ENCODE measurements around the gene ZNF831.

ZNF831 gene

DNA sequence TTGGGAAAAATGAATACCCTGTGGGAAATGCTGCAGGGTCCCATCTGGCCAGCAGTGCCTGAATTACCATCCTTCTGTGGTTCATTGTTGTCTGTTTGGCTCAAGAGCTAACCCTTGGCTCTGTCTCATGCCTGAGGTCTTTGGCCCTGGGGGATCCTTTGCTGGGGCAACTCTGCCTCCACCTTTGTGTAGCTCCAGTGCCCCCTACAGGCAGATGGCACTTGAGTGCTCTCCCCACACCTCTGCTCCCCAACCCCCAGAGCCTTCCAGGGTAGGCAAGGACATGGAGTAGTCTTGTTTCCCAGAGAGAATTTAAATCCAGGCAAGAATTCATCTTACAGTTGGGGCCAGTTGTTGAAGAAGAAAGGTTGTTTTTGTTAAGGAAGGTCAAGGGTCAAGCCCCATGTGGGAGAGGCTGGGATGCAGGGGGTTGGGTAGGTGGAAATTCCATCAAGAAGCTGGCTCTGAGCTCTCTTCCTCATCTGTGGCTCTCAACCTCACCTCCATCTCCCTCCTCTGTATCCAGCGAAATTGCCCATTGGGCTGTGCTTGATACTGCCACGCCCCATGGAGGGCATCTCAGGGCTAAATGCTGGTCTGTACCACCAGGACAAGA is 44.2 kb downstream of the ZNF831 start:
- DNase-seq (ENCODE audit: low read depth in 2 of 3, low spot score in 1 of 3), result peak; percentile 58 to 81 (median 76)

DNA sequence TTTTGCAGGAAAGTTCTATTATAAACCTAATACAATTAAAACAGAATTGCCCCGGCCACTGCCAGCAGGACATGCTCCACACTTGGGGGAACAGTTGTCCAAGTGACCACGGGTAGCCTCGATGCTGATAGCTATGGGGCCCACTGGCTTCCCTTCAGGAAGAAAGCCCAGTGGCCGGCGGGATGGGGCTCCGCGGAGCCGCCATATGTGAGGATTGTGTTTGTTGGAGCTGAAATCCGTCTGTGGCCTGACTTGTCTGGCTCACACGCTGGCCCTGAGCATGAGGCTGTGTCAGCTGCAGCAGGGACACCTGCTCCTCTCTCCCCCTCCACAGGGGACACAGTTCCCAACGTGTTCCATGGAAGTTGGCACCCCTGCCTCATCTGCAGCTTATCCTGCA is 46.6 kb downstream of the ZNF831 start:
- no peak for DNase-seq (ENCODE audit: low read depth in 2 of 3, low spot score in 1 of 3)

DNA sequence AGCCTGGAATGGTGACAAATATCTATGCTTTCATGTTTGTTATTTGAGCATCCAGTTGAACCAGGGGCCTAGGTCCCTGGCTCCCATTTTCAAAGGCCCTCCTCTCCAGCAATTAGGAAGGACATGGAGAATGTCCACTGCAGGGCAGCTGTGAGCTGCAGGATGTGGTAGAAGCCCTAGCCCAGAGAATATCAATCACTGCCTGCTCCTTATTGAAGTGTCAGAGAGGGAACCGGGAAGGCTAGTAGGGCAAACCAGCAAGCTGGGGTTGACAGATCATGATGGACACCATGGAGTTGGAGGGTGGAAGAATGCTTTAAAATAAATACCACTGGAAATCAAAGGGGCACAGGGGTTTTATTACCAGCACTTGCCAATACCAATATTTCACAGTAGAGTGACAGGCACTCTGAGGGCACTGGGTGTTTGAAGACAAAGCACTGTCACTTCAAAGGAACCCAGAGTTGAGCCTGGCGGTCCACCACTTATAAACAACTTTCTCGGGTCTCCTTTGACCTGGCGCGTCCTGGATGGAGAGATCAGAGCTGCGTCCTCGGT is 47.7 kb downstream of the ZNF831 start:
- no peak for DNase-seq (ENCODE audit: low read depth in 2 of 3, low spot score in 1 of 3)

DNA sequence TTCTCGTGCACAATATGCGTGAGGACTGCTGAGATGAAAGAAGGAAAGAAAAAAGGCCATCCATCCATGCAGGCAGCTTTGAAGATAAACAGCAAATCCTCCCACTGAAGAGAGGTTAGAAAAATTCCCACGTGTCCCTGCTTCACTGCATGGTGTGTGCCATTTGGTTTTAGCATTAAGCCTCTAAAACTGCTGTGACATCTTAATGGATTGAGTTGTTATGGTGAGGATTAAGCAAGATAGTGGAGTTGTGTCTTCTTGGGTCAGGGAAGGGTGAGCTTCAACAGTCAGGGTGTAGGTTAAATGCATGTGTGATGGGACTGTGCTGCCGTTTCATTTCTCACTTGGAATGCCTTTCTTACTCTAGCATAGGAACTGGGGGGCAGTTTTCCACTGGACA is 50.5 kb downstream of the ZNF831 start:
- no peak for DNase-seq (ENCODE audit: low read depth in 2 of 3, low spot score in 1 of 3)

DNA sequence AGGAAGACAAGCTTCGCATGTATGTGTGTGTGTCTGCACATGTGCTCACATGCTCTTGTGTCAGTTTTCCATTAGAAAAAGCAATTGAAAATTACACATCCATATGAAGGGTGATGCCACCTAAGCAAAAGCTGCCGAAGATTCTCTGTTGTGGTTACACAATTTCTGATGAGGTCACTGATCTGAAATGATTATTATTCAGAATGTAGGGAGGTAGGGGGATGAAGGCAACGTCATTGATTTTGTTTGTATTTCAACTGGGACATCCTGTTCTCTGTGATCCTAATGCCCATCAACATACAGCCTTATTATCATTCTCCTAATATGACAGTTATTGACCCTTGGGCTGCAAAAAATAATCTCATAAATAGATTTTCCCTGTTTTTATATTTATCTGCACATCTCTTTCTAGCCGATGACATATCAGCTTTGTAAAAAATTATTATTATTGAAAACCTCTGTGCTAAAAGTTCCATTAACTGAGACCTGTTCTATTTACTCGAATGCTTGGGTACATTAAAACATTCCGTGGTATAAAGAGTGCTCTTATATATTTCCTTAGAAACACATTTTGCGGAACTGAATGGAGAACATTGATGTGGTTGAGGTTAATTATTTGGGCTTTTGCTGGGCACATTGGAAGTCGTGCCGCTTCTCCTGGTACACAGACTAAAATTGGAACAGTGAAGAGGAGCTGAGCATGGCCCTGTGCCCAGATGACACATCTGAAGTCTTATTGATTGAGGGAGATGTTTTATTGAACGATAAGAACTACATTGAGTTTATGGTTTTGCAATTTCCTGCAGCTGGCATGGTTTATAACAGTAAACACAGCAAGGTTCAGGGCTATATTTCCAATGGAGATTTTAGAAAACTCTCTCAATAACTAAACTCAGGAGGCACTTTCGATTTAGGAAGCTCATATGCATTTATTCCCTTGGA is 51.3 kb downstream of the ZNF831 start:
- no peak for DNase-seq (ENCODE audit: low read depth in 2 of 3, low spot score in 1 of 3)

DNA sequence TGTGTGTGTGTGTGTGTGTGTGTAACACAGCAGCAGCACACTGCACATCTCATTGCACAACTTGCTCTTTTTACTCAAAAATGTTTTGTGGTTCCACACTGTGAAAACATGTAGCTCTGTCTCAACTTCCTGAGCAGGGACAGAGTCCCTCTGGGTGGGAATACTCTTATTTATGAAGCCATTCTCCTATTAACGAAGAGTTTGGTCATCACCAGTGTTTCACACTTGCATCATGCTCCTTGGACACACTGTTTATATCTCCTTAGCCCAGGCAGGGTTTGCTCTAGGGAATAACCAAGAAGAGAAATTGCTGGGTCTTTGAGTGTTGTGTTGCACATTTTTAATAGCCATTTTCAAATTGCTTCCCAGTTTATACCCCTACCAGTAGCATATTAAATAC is 53.6 kb downstream of the ZNF831 start:
- DNase-seq (ENCODE audit: low read depth in 2 of 3, low spot score in 1 of 3), result no peak

DNA sequence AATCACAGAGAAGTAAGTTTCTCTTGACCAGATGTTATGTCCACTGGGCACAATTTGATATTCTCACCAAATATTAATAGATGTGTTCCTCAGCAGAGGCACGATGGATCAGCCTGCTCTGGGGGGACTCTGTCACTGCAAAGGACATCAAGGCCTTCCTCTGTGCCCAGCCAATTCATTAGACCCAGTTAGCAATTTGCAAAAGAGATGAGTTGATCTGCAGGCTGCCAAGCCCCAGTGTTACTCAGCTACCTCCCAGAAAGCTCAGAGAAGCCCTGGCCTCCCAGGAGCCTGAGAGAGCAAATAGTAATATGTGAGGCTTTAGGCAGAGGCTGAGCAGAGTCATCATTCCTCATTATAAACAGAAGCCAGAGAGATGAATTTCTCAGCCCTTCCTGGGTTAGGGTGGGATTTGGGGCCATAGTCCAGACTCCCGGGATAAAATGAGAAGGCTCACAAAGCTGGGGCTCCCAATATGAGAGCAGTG is 54.2 kb downstream of the ZNF831 start:
- DNase-seq (ENCODE audit: low read depth in 2 of 3, low spot score in 1 of 3), result no peak

DNA sequence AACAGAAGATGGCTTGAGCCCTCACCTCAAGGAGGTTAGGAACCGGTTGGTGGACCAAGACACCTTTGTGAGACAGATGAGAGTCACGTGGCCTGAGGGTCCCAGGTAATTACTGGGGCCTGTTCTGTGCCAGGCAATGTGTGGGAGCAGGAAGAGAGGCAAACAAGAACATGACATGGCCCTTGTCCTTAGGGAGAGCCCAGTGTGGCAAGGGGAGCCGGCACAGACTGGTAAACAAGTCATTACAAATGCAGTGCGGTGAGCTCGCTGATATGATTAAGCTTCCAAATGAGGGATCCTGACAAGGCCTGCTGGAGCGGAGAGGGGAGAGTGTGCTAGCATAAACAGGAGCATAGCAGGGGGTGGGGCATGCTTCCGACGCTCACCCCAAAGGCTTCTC is 55.6 kb downstream of the ZNF831 start:
- DNase-seq (ENCODE audit: low read depth in 2 of 3, low spot score in 1 of 3), result no peak

DNA sequence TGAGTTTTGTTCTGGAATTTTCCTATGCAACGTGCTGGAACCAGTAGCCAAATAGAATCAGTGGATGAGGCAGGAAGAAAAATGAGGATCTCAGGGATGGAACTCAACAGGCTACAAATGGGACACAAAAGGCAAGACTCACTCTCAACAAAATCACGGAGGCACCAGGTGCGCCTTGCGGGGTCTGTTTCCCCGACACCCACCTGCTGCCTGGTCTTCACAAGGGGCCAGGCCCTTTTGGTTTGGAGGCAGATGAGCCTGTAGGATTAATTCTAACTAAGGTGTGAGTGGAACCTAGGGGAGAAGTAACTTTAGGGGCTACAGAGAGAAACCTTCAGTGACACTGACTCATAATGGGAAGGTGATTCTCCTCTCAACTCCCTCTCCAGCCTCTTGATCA is 56.5 kb downstream of the ZNF831 start:
- DNase-seq (ENCODE audit: low read depth in 2 of 3, low spot score in 1 of 3), result no peak

DNA sequence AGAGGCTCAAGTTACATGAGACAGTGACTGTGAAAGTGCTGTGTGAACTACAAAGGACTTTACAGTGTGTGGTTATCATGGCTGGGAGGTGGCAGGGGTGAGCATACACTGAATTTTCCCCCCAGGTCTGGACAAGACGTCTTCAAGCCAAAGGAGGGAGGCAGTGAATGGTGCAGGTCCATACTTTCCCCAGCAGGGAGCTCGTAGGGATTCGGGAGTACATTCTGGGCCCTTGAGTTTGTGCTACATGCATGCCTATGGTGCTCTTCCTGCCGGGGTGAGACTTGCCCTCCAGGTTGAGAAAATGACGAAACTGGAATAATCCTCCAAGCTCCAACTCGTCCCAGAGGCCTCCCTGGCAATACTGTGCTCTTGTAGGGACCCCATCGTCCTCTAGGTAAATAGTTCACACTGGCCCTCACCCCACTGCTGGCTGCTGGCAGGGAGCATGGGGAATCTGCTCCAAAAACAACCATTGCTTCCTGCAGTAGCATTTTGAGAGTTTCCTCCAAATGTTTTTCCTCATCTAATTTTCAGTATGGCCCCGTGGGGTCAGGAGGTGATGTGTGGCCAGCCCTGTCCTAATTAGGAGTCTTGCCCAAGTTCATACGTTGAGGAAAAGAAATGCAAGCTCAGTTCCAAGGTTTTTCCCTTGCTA is 57.6 kb downstream of the ZNF831 start:
- DNase-seq (ENCODE audit: low read depth in 2 of 3, low spot score in 1 of 3), result no peak

DNA sequence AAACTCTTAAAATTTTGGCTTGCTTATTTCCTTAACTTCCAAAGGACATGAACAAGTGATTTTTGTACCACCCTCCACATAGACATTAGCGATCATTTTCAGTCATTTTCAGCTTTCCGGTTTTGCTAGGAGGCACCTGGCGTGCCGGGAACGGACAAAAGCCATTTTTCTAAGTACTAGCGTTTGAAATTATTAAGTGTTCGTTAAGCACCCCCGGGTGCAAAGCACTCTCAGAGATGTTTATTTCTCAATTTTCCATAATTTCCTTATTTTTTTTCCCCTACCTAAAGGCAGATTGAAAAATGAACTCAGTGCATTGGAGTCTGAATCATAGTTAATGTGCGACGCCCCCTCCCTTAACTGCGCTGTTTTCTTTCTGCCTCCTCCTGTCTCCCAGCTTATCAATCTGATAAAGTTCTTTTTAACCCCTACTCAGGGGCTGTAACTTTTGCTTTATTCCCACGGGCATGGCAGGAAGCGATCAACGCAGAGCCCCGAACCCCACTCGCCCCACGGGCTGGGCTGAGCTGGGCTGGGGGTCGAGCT is 58.2 kb downstream of the ZNF831 start:
- no peak for DNase-seq (ENCODE audit: low read depth in 2 of 3, low spot score in 1 of 3)

DNA sequence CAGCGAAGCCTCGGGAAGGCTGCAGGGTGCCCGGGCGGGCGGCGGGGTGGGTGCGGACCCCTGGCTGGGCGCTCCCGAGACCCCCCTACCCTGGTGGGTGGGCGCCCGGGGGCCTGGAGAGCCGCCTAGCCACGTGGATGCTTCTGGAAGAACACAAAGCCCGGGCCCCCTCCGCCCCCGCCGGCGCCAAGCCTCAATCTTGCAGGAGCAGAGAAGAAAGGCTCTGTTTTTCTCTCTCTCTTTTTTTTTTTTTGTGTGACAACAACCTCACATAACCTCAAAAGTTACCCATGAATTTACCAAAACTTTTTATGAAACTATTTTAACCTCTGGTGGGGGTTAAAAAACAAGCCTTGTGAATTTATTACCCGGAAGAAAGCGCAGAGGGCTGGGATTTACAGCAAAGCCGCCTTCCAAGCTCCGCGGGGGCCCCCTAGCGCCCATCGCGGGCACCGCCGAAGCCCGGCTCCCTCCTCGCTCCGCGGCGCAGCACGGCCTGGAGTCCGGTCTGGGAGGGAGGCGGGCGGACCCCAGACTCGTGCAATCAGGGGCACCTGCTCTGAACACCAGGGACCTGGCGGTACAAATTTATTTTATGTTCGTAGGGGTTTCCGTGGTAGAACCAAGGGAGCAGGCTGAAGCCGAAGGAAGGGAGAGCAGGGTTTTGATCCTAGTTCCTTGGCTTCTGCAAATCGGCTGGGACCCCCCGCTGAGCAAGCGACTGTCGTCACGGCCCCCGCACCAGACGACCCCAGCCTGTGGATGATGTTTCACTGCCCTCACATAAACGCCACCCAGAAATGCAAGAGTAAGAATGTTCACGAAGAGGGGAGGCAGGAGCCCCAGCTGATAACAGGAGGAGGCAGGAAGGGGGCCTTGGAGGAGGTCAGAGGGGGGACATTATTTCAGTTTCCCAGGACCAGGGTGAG is 58.9 kb downstream of the ZNF831 start:
- DNase-seq (ENCODE audit: low read depth in 2 of 3, low spot score in 1 of 3), result peak; percentile 69 to 89 (median 79)

DNA sequence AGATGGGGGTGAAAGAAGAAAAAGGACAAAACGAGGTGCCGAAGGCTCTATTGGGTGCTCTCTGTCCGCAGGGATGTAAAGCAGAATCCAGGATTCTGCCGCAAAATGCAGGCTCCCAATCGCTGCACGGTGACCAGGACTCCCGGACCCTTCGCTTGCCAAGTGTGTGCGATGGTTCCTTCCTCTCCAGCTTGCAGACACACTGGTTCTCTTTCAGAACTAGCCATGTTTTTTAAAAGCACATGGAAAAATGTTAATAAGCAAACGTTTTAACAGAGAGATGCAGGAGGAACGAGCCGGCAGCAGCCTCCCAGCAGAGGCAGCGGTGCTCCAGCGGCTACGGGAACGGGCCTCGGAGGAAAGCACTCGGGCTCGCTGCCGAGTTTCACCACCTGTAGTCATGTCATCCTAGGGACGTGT is 59.6 kb downstream of the ZNF831 start:
- DNase-seq (ENCODE audit: low read depth in 2 of 3, low spot score in 1 of 3), result no peak

DNA sequence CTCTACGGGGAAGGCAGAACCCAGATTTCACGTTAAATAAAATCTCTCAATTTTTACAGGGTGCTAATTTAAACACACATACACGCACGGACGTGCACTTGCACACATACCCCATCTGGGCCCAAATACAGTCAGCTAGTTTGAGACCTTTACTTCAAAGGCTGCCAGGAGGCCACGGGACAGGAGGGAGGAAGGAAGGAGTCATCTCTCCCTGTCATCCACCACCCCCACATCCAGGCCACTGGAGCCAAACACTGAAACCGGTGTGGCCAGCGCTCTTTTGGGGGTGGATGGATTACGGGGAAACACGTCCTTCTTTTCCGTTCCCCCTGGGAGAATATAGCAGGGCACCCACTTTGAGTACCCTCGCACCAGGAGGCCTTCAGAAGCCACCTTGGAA is 60.1 kb downstream of the ZNF831 start:
- no peak for DNase-seq (ENCODE audit: low read depth in 2 of 3, low spot score in 1 of 3)

DNA sequence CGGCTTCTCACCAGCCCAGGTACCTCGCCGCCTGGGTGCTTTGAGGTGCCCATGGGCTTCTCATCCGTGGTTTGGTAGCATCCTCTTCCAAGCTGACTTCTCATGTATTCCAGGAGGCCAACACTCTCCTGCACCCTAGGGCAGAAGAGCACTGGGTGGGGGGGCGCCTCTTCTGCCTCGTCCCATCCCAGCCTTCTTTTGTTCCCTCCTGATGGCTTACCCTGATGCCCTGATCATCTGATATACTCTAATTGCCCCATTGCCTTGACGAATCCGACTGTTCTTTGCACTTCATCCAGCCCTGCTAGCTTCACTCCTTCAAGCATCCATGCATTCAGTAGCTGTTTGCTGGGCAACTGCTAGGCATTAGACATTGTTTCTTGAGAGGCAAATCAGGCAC is 60.6 kb downstream of the ZNF831 start:
- DNase-seq (ENCODE audit: low read depth in 2 of 3, low spot score in 1 of 3), result no peak

DNA sequence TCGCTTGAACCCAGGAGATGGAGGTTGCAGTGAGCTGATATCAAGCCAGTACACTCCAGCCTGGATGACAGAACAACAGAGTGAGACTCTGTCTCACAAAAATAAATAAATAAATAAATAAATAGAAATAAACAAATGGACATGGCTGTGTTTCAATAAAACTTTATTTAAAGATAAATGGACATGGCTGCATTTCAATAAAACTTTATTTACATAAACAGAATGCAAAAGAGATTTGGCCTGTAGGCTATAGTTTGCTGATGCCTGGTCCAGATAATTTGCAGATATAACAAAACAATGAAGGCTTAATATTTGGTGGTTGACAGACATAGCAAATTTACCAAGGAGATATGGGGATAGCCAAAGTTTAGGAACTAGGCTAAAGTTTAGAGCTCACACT is 66.8 kb downstream of the ZNF831 start:
- DNase-seq (ENCODE audit: low read depth in 2 of 3, low spot score in 1 of 3), result no peak

DNA sequence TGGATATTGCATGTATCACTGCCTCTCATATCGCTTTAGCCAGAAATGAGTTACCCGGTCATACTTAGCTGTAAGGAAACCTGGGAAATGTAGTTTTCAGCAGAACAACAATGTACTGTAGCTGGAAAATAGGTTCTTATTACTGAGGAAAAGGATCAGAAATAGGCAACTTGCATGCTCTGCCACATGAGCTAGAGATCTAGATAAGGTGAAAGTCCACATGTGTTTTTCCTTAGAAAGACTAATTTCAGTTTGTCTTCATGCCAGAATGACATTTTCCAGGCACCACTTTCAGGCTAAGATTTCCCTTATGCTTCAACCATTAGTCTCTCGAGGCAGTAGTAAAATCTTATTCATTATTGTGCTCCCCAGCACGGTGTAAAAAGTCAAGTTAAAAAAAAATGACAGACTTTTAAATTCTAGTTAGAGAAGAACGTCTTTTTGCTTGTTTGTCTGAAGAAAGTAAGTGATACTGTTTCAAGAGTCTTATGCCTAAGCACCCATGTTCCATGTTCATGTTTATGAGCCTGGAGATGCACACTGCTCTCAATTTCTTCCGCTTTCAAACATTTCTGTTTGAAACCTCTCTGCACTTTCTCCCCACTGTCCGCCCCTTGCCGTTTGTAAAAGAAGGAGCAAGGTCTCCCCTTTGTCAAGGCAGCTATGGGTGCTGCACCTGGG is 67.6 kb downstream of the ZNF831 start:
- DNase-seq (ENCODE audit: low read depth in 2 of 3, low spot score in 1 of 3), result no peak

DNA sequence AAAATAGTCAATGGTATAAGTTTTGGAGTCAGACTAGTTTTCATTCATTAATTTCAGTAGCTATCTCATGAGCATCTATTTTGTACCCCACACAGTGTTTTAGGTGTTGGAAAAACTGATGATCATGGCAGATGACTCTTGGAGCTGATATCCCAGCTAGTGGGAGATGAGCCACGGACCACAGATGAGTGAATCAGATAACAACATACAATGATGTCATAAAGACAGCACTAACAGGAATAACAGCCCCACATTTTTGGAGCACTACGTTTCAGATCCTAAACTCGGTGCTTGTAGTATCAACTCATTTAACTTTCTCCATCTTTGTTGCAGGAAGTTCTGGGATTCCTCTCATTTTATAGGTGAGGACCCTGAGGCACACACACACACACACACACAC is 69.0 kb downstream of the ZNF831 start:
- DNase-seq (ENCODE audit: low read depth in 2 of 3, low spot score in 1 of 3), result no peak

DNA sequence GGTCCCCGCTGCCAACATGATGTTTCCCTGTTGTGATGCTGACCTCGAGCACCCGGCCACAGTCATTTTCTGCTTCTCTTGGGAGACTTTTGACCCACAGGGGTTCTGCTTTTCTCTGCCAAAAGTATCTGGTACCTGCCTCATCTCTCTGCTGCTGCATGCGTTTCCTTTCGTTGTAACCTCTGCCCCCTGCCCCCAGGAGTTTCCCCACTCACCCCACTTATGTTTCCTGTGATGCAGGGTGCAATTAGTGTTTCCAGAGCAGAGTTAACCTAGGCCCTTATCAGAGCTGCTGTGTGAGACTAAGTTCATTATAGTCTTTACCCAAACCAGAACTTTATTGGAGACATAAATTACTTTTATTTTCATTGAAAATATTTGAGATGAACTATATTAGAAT is 71.6 kb downstream of the ZNF831 start:
- DNase-seq (ENCODE audit: low read depth in 2 of 3, low spot score in 1 of 3), result no peak

DNA sequence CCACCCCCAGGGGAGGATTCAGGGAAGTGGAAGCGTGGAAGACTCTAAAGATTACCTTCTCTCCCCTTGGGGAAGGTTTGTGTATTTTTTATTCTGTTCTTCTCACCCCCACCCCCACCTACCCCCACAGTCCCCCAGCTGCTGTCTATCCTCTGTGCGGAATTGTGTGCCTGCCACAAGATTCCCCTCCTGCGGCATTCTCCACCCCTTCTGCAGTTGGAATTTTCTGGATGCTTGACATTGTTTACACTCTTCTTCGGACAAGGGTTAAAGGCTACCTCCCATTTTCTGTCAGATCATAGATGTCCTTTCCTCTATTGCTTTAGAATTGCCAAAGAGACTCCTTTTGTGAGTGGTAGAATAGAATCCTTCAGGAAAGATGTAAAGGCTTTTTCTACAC is 76.4 kb downstream of the ZNF831 start:
- DNase-seq (ENCODE audit: low read depth in 2 of 3, low spot score in 1 of 3), result no peak

Measured in stimulated activated CD4-positive, alpha-beta T cell treated with anti-CD3 and anti-CD28 coated beads, Interleukin-12 subunit alpha, Interleukin-12 subunit beta, amount 100 ng/mL, for 48 hours (primary cell).